ENCODE results near the gene TUBA8. TPM values are rescaled to one million over a fixed set of nuclear protein-coding genes. Genes with fewer than 3 reads are reported as not detected.

Gene TUBA8
- total and polyA plus RNA-seq, 8 donors = 0.79 to 2.7 (median 2.0) TPM

- intact Hi-C loops (cut with DNase I) = no loop called here
- Histone ChIP-seq H3K4me1 (no peaks in the 10 kb centered on the region), H3K27ac (no peak overlapping the region), H3K36me3 (no peaks in the 10 kb centered on the region), H3K9me3 (no peaks in the 10 kb centered on the region), H3K27me3 (peaks cover 0 to 24% of the 10 kb centered on the region in 2 donors), H3K4me3 (no peak overlapping the region)
- no peak for TF ChIP-seq CTCF (IDR thresholded peaks at IDR 0.05)
- DNase-seq (no peak), ATAC-seq (no peak)
Observed at GRCh38 chr22:18065256-18065655, 45.4 kb upstream of the TUBA8 start.

- H3K4me3 ChIP-seq = no peak overlapping the region
- H3K36me3 ChIP-seq = no peaks in the 10 kb centered on the region
- H3K27ac ChIP-seq = no peak overlapping the region
- DNase-seq (no peak), ATAC-seq (no peak)
- no peaks in the 10 kb centered on the region for H3K9me3 ChIP-seq
- H3K27me3 ChIP-seq = peaks cover 0 to 24% of the 10 kb centered on the region in 2 donors
- H3K4me1 ChIP-seq = no peaks in the 10 kb centered on the region
- intact Hi-C loops (cut with DNase I) = no loop called here
- no peak for TF ChIP-seq CTCF (IDR thresholded peaks at IDR 0.05)
Observed at GRCh38 chr22:18066181-18066859, 44.3 kb upstream of the TUBA8 start.

- H3K4me1 ChIP-seq = no peaks in the 10 kb centered on the region
Observed at GRCh38 chr22:18067121-18067520, 43.5 kb upstream of the TUBA8 start.

GRCh38 chr22:18067548-18068341 lies 42.9 kb upstream of the TUBA8 start:
- no peak for DNase-seq
- H3K9me3 ChIP-seq = no peaks in the 10 kb centered on the region
- H3K36me3 ChIP-seq = no peaks in the 10 kb centered on the region
- TF ChIP-seq CTCF (IDR thresholded peaks at IDR 0.05) = no peak
- H3K27ac ChIP-seq = no peak overlapping the region
- H3K4me3 ChIP-seq = no peak overlapping the region
- no peaks in the 10 kb centered on the region for H3K4me1 ChIP-seq
- intact Hi-C loops (cut with DNase I) = no loop called here
- peaks cover 0 to 24% of the 10 kb centered on the region in 2 donors for H3K27me3 ChIP-seq
- no peak for ATAC-seq

More at GRCh38 chr22:18067121-18067520, 43.5 kb upstream of the TUBA8 start:
- intact Hi-C loops (cut with DNase I) = no loop called here
- Histone ChIP-seq H3K36me3 (no peaks in the 10 kb centered on the region), H3K27me3 (peaks cover 0 to 24% of the 10 kb centered on the region in 2 donors), H3K9me3 (no peaks in the 10 kb centered on the region), H3K27ac (no peak overlapping the region), H3K4me3 (no peak overlapping the region)
- ATAC-seq (no peak), DNase-seq (no peak)
- no peak for TF ChIP-seq CTCF (IDR thresholded peaks at IDR 0.05)

- H3K27ac ChIP-seq = no peak overlapping the region
- H3K9me3 ChIP-seq = no peaks in the 10 kb centered on the region
- TF ChIP-seq CTCF (IDR thresholded peaks at IDR 0.05) = no peak
- H3K36me3 ChIP-seq = no peaks in the 10 kb centered on the region
- no peaks in the 10 kb centered on the region for H3K4me1 ChIP-seq
- no peak overlapping the region for H3K4me3 ChIP-seq
- intact Hi-C loops (cut with DNase I) = no loop called here
- no peak for DNase-seq
- H3K27me3 ChIP-seq = peaks cover 0 to 24% of the 10 kb centered on the region in 2 donors
- no peak for ATAC-seq
Observed at GRCh38 chr22:18068381-18068988, 42.1 kb upstream of the TUBA8 start.
